HTR-8/SVneo (cell line): Measurements from ENCODE around the gene COX4I1.

Experiments
- DNase-seq: peaks from one replicate; pipeline ENCODE4 v3.0.0; 2011; ENCODE audit warnings: low spot score, mixed read lengths; ENCODE audit not compliant: insufficient read length
- FAIRE-seq: peaks from 2 replicates; lab custom pipeline; 2011; peaks lifted over from hg19 to GRCh38; lab: Jason Lieb, UNC

COX4I1 gene

DNA sequence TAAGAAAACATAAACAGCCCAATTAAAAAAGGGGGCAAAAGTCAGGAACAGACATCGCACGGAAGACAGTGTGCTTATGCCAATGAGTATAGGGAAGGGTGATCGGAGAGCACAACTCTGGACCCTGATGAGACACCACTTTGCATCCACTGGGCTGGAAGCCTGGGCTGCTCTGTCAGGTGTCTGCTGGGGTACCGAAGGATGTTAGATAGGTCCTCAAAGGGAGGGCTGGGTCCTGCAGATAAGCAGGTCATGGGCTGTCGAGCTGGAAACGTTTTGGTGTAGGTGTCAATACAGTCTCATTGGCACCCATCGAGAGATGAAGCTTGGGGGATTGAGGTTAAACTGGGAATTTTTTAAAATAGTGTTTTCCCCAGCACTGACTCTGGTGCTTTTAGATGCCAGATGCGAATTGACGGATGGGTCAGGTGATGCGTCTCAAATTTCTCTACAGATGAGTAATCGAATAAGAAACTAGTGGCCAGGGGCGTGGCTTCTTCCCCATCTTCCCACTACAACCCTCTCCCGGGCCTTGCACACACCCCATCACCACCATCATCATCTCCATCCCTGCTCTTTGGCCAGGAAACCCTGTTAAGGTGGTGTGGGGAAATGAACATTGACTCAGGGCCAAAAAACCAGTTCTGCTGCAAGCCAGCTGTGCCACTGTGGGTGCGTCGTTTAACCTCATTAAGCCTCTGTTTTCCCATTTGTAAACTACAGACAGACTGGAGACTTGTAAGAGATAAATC, 51.7 kb downstream of the COX4I1 start:
- DNase-seq (no peak), FAIRE-seq (no peak)

DNA sequence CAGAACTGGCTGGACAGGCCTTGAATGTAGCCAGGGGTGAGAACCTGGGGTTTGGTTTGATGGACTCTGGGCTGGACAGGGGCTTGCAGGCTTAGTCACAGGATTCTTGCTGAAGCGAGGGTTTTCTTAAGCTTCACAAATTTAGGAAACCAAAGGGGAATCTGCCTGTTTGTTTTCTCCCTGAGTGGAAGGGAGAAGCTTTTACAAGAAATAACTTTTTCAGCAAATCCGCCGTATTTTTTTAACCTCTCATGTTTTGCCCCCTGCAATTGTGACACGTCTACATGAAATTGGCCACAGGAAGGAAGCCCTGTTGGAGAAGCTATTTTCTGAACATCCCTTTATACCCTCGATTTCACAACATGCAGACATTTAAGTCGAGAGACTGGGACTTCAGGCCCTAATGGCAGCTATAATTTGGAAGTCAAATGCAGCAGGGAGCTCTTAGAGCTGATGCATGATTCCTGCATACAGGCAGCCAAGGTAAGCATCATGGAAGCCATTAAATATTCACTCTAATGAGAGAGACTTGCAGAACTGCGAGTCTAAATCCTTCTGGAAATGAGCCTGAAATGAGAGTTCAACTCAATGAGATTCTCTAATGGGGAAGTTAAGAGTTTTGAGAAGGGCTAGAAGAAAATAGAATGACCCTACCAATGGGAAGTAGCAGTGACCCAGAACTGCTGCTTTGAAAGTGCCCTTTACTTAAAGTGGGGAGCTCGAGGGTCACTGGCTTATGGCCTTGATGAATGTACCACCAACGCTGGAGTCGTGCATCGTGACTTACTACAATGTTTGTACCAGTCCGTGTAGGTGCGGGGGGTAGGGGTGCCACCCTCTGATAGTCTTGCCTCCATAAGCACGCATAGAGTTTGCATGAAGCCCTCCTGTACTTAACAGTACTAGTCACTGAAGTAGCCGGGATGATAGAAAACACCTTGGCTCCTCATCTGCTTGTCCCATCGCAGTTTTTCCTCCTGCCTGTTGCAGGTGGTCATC, 54.4 kb downstream of the COX4I1 start:
- FAIRE-seq (no peak), DNase-seq (no peak)

- FAIRE-seq (no peak), DNase-seq (no peak)
Measured at GRCh38 chr16:85854935-85855334, 55.4 kb downstream of the COX4I1 start.

GRCh38 chr16:85856079-85856478, 56.6 kb downstream of the COX4I1 start:
- no peak for FAIRE-seq
- DNase-seq: no peak

DNA sequence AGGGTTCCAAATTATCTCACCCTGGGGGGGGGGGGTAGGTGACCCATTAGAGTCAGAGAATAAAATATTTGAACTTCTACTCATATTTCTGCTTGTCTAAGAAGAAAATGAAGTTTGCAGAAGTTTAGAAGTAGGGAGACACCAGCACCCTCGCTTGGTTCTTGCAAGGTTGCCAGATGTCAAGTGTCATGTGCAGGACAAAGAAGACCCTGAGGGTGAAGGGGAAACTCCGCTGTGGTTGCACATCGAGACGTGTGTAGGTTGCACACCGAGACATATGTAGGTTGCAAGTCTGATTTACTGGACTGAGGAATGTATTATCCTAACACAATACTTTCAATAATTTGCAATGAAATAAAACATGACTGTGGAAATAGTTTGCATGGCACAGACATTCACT, 57.1 kb downstream of the COX4I1 start:
- FAIRE-seq (no peak), DNase-seq (no peak)
